Naive B cell (primary cell): ENCODE results near the gene RTL10. TPM values are rescaled to one million over a fixed set of nuclear protein-coding genes. Genes with fewer than 3 reads are reported as not detected.
A peak's percentile ranks its signal among the peaks of the same experiment; 100 is the strongest.

Experiments
- ATAC-seq, 2 donors: fragments of 150-1000 bp; cut with Tn5 transposase; 2 replicates each; pipeline ENCODE4 v1.10.0; 2021; ENCODE audit warnings: low read depth in 2 of 2, mild to moderate bottlenecking in 2 of 2, moderate library complexity in 2 of 2
- DNase-seq: peaks from one replicate; pipeline ENCODE4 v3.0.0; 2022
- H3K27ac Mint-ChIP-seq, 6 donors: one replicate each; pipeline ENCODE4 v1.8.0; 2020 to 2022; ENCODE audit warnings: mild to moderate bottlenecking in 6 of 6, mixed read lengths in 6 of 6, moderate library complexity in 5 of 6, inconsistent platforms in 2 of 6
- H3K27me3 Mint-ChIP-seq, 3 donors: one replicate each; pipeline ENCODE4 v1.8.0; 2021 to 2022; ENCODE audit warnings: mixed read lengths in 3 of 3, mild to moderate bottlenecking in 1 of 3
- H3K36me3 Mint-ChIP-seq, 2 donors: one replicate each; pipeline ENCODE4 v1.8.0; 2020 to 2022; ENCODE audit warnings: mixed read lengths in 2 of 2, inconsistent platforms in 1 of 2, mild to moderate bottlenecking in 1 of 2
- H3K4me1 Mint-ChIP-seq, 3 donors: one replicate each; pipeline ENCODE4 v1.8.0; 2020 to 2022; ENCODE audit warnings: mixed read lengths in 3 of 3, inconsistent platforms in 1 of 3, mild to moderate bottlenecking in 1 of 3, moderate library complexity in 1 of 3
- H3K4me3 Mint-ChIP-seq, 8 donors: one replicate each; pipeline ENCODE4 v1.8.0; 2020 to 2022; ENCODE audit warnings: mild to moderate bottlenecking in 8 of 8, mixed read lengths in 8 of 8, moderate library complexity in 8 of 8, inconsistent platforms in 2 of 8
- H3K9me3 Mint-ChIP-seq, 7 donors: one replicate each; pipeline ENCODE4 v1.8.0; 2020 to 2022; ENCODE audit warnings: mixed read lengths in 7 of 7, mild to moderate bottlenecking in 5 of 7, inconsistent platforms in 2 of 7, moderate library complexity in 1 of 7
- polyA plus RNA-seq, 6 donors: library from polyadenylated mRNA; unstranded; fragments of 300-500 nt; fragmentation: Illumina TruSeq; gene quantifications; one replicate each; pipeline ENCODE4 v1.2.3, GENCODE V29; 2021; ENCODE audit warnings: low read depth in 6 of 6

Gene RTL10
- polyA plus RNA-seq, 6 donors from 2014 or later = 5.5 to 8.9 (median 6.1) TPM; not detected in 1

- ATAC-seq (no peak), DNase-seq (no peak)
- no peaks in the 10 kb centered on the region for H3K27me3 Mint-ChIP-seq
- H3K9me3 Mint-ChIP-seq = no peaks in the 10 kb centered on the region
- H3K4me1 Mint-ChIP-seq = peaks cover 15 to 35% (median 21%) of the 10 kb centered on the region in 3 donors
- no peak overlapping the region for H3K27ac Mint-ChIP-seq
- H3K4me3 Mint-ChIP-seq = no peak overlapping the region
- peaks cover 3 to 6% of the 10 kb centered on the region in 2 donors for H3K36me3 Mint-ChIP-seq
Observed at GRCh38 chr22:19895160-19895849, 40.6 kb upstream of the RTL10 start.

- H3K36me3 Mint-ChIP-seq = peaks cover 0 to 3% of the 10 kb centered on the region in 2 donors
- no peaks in the 10 kb centered on the region for H3K27me3 Mint-ChIP-seq
- DNase-seq (no peak), ATAC-seq (no peak)
- H3K9me3 Mint-ChIP-seq = no peaks in the 10 kb centered on the region
- H3K27ac Mint-ChIP-seq = no peak overlapping the region
- H3K4me1 Mint-ChIP-seq = peaks cover 15 to 35% (median 26%) of the 10 kb centered on the region in 3 donors
- H3K4me3 Mint-ChIP-seq = no peak overlapping the region
Observed at GRCh38 chr22:19893363-19893762, 38.7 kb upstream of the RTL10 start.

GRCh38 chr22:19892925-19893324 is 38.3 kb upstream of the RTL10 start:
- ATAC-seq (no peak), DNase-seq (no peak)
- peak overlapping the region in 3 of 8 donors; percentile 36 to 56 (median 53) for H3K4me3 Mint-ChIP-seq
- H3K27me3 Mint-ChIP-seq = no peaks in the 10 kb centered on the region
- peaks cover 0 to 3% of the 10 kb centered on the region in 2 donors for H3K36me3 Mint-ChIP-seq
- H3K27ac Mint-ChIP-seq = peak overlapping the region in 1 of 6 donors; percentile 89
- peaks cover 15 to 35% (median 28%) of the 10 kb centered on the region in 3 donors for H3K4me1 Mint-ChIP-seq
- H3K9me3 Mint-ChIP-seq = no peaks in the 10 kb centered on the region

DNA sequence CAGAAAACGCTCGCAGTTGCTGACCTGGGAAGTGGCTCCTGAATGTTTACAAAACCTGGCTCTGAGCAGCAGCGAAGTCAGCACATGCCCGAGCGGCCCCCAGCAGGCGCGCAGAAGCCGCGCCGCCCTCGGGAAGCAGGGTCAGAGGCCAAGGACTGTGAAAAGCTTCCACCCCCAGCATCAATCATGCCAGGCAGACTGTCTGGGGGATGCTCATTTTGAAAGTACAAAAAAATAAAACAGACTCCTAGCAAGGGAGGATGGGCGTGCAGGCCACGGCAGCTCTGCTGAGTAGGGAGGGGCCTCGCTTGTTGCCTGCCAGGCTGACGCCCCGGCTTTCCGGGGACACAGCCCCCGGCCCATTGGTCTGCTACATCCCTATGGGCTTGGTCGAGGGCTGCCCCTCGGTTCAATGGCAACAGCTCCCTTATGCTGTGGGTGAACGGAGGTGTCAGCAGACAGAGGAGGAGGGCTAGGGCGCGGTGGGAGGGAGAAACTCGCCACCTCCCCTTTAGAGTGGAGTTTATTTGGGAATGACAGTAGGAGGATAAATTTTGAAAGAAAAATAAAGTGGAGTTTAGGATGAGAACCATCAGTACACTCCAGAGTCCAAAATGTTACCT is 37.7 kb upstream of the RTL10 start:
- no peak for DNase-seq
- Mint-ChIP-seq H3K4me3 (peak overlapping the region; percentile 79 to 93 (median 88)), H3K27me3 (no peaks in the 10 kb centered on the region), H3K27ac (peak overlapping the region in 4 of 6 donors; percentile 66 to 78 (median 75)), H3K36me3 (peaks cover 0 to 2% of the 10 kb centered on the region in 2 donors), H3K4me1 (peaks cover 17 to 35% (median 32%) of the 10 kb centered on the region in 3 donors), H3K9me3 (no peaks in the 10 kb centered on the region)
- peak in 1 of 2 donors; percentile 4 for ATAC-seq

GRCh38 chr22:19891317-19892256 is 36.9 kb upstream of the RTL10 start:
- peak overlapping the region; percentile 21 to 84 (median 72) for H3K27ac Mint-ChIP-seq
- ATAC-seq (peak; percentile 85 to 89), DNase-seq (peak; percentile 35)
- no peaks in the 10 kb centered on the region for H3K27me3 Mint-ChIP-seq
- H3K36me3 Mint-ChIP-seq = no peaks in the 10 kb centered on the region
- H3K9me3 Mint-ChIP-seq = no peaks in the 10 kb centered on the region
- peaks cover 25 to 43% (median 40%) of the 10 kb centered on the region in 3 donors for H3K4me1 Mint-ChIP-seq
- peak overlapping the region; percentile 79 to 93 (median 88) for H3K4me3 Mint-ChIP-seq

DNA sequence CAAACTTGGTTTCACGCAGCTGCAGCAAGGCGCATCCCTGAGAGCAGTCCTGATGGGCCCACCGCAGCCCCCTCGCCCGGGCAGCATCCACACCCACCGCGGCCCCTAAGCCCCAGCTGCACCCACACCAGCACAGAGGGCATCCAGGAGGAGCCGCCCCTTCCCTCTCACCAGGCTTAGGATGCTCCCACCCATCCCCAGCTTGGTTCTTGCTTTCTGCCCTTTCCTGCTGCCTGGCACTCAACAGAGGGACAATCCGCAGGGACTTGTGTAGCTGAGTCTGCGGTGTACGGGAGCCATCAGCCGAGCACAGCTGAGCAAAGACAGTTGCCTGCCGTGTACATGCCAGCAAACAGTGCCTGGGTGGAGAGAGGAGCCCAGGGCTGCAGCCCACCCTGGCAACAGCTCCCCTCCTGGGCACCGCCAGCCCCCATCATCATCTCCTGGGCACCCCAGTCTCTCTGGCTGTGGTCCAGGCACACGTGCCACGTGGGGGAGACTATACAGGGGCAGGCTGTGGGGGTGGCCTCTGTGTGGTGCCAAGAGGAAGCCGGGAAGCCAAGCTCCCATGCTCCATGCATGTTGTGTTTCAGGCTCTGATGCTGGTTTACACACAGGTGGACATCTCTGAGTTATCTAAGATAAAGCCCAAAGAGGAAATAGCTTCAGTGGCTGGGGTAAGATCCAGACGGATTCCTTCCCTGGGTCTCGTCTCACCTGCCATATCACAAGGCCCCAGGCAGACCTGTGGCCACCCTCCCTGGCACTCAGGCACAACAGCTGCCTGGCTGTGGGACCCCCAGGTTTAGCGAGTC is 36.0 kb upstream of the RTL10 start:
- no peaks in the 10 kb centered on the region for H3K36me3 Mint-ChIP-seq
- H3K27me3 Mint-ChIP-seq = no peaks in the 10 kb centered on the region
- H3K4me3 Mint-ChIP-seq = peak overlapping the region; percentile 79 to 93 (median 88)
- H3K27ac Mint-ChIP-seq = peak overlapping the region in 4 of 6 donors; percentile 69 to 84 (median 75)
- DNase-seq = no peak
- ATAC-seq = no peak
- H3K4me1 Mint-ChIP-seq = peaks cover 28 to 52% (median 49%) of the 10 kb centered on the region in 3 donors
- H3K9me3 Mint-ChIP-seq = no peaks in the 10 kb centered on the region

DNA sequence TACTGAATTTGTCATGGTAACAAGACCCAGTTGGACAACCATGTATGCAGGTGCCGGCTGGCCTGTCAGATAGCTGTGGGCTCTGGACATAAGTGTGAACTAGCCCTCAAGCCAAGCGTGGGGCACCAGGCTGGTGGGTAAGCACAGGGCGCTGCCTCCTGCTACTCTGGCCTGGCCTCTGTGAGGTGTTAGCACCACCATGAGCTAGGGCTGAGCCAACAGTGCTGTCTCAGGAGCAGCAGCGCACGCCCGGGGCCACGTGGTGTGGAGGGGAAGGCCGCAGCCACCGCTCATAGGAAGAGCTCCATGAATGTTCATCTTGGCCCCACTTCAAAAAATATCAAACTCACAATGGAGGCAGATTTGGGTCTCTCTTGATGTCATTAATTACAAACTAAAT is 35.3 kb upstream of the RTL10 start:
- no peaks in the 10 kb centered on the region for H3K9me3 Mint-ChIP-seq
- H3K27ac Mint-ChIP-seq = peak overlapping the region in 1 of 6 donors; percentile 56
- ATAC-seq (no peak), DNase-seq (no peak)
- no peaks in the 10 kb centered on the region for H3K36me3 Mint-ChIP-seq
- H3K4me1 Mint-ChIP-seq = peaks cover 31 to 56% (median 50%) of the 10 kb centered on the region in 3 donors
- peak overlapping the region in 3 of 8 donors; percentile 10 to 41 (median 29) for H3K4me3 Mint-ChIP-seq
- no peaks in the 10 kb centered on the region for H3K27me3 Mint-ChIP-seq

DNA sequence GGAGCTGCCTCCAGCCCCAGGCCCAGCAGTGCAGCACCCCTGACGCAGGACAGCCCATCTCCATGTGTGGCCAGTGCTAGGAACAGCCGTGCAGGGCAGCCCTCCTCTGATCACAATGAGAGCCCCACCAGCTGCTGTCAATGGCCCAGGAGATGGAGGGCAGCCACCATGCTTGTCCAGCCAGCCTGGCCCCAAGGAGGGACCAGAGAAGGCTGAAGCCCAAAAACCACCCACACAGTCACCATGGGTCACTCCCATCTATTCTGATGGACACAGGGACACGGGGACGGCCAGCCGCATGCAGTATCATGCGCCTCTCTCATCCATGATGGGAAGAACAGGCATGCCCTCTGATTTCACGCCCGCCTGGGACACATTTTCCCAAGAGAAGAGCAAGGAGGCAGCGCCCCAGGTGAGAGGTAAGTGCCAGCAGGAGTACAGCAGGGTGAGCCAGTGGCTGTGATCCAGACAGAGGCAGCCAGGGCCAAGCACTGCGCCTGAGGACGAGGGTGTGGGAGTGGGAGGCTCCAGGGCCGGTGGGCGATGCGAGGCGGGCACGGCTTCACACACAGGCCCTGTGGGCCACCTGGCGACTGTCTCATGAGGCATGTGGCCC is 33.6 kb upstream of the RTL10 start:
- no peak for DNase-seq
- peaks cover 31 to 52% (median 48%) of the 10 kb centered on the region in 3 donors for H3K4me1 Mint-ChIP-seq
- no peaks in the 10 kb centered on the region for H3K27me3 Mint-ChIP-seq
- peak overlapping the region in 2 of 8 donors; percentile 21 to 25 for H3K4me3 Mint-ChIP-seq
- H3K27ac Mint-ChIP-seq = peak overlapping the region in 2 of 6 donors; percentile 29 to 51
- no peaks in the 10 kb centered on the region for H3K36me3 Mint-ChIP-seq
- ATAC-seq = no peak
- no peaks in the 10 kb centered on the region for H3K9me3 Mint-ChIP-seq

DNA sequence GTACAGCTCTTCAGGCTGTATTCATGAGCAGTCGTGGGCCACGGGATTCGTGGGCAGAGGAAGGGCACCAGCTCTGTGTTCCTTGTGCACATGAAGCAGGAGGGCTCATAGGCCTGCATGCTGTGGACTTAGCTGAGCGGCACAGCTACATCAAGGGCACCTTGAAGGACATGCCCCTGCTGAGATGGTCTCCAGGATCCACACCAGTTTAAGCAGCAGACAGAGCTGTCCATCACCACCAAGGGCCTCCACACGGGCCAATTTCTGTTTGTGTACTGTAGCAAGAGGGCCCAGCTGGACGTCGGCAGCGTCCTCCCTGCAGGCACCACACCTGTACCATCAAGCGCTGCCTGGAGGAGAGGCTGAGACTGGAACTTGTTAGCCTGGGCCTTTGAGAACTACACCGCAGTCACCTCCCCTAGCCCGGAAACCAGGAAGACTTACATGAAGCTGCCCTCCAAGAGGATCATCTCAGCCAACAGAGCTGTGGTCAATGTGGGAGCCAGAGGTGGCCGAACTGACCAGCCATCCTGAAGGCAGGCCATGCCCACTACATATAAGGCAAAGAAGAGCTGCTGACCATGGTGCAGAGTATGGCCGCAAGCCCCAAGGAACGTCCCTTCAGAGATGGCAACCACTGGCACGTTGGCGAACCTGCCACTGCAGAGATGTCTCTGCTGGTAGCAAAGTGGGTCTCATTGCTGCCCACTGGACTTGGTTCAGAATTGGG is 32.7 kb upstream of the RTL10 start:
- no peaks in the 10 kb centered on the region for H3K27me3 Mint-ChIP-seq

DNA sequence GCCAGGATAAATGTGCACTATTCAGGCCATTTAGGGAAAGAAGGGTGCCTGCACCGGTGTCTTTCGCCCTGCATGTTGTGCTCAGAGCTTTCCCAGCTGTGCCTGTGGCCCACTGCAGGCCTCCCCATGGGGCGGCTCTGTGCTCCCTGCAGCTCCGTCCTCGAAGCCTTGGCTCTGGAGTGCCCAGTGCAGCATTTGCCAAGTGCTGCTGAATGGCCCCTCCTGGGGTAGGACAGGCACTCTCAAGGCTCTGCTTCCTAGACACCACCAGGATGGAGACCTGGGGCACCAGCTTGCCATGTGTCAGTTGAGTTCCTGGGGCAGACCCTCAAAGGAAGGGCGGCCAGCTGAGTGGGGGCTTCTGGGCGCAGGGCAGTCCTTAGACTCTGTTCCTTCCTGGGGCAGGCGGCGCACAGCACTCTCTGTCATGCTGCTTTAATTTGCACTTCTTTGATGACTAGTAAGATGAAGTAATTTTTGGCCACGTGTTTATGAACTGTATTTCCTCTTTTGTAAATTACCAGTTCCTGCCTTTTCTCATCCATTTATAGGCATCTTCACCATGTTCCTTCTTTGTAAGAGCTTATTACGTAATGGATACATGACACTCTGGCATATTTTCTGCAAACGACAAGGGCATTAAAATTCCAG is 32.1 kb upstream of the RTL10 start:
- no peaks in the 10 kb centered on the region for H3K27me3 Mint-ChIP-seq
- ATAC-seq = peak; percentile 41 to 64
- no peaks in the 10 kb centered on the region for H3K36me3 Mint-ChIP-seq
- DNase-seq = peak; percentile 25
- no peaks in the 10 kb centered on the region for H3K9me3 Mint-ChIP-seq
- H3K27ac Mint-ChIP-seq = peak overlapping the region in 5 of 6 donors; percentile 56 to 93 (median 79)
- peaks cover 29 to 41% (median 33%) of the 10 kb centered on the region in 3 donors for H3K4me1 Mint-ChIP-seq
- H3K4me3 Mint-ChIP-seq = peak overlapping the region in 6 of 8 donors; percentile 8 to 74 (median 31)

More for the DNA sequence above, 32.7 kb upstream of the RTL10 start:
- Mint-ChIP-seq H3K36me3 (no peaks in the 10 kb centered on the region), H3K27ac (peak overlapping the region in 5 of 6 donors; percentile 56 to 93 (median 79)), H3K4me3 (peak overlapping the region in 5 of 8 donors; percentile 8 to 74 (median 16)), H3K4me1 (peaks cover 31 to 48% (median 40%) of the 10 kb centered on the region in 3 donors), H3K9me3 (no peaks in the 10 kb centered on the region)
- no peak for DNase-seq
- no peak for ATAC-seq

- H3K36me3 Mint-ChIP-seq = no peaks in the 10 kb centered on the region
- no peaks in the 10 kb centered on the region for H3K27me3 Mint-ChIP-seq
- peak overlapping the region in 2 of 8 donors; percentile 22 to 44 for H3K4me3 Mint-ChIP-seq
- H3K9me3 Mint-ChIP-seq = no peaks in the 10 kb centered on the region
- peak overlapping the region in 4 of 6 donors; percentile 39 to 93 (median 79) for H3K27ac Mint-ChIP-seq
- peaks cover 21 to 34% (median 26%) of the 10 kb centered on the region in 3 donors for H3K4me1 Mint-ChIP-seq
- ATAC-seq (no peak), DNase-seq (no peak)
Observed at GRCh38 chr22:19885841-19886592, 31.3 kb upstream of the RTL10 start.
